Measurements from ENCODE around the gene SUPT20HL2. TPM values are rescaled to one million over a fixed set of nuclear protein-coding genes. Genes with fewer than 3 reads are reported as not detected.
"Not testable (repeated sequence)": the region's sequence is repeated elsewhere in the genome, so short reads cannot be mapped to it uniquely, and the experiment has no call there.

The SUPT20HL2 gene
- not detected in 2 replicates for total RNA-seq (2014; rRNA removed; shearing (Covaris generic))

DNA sequence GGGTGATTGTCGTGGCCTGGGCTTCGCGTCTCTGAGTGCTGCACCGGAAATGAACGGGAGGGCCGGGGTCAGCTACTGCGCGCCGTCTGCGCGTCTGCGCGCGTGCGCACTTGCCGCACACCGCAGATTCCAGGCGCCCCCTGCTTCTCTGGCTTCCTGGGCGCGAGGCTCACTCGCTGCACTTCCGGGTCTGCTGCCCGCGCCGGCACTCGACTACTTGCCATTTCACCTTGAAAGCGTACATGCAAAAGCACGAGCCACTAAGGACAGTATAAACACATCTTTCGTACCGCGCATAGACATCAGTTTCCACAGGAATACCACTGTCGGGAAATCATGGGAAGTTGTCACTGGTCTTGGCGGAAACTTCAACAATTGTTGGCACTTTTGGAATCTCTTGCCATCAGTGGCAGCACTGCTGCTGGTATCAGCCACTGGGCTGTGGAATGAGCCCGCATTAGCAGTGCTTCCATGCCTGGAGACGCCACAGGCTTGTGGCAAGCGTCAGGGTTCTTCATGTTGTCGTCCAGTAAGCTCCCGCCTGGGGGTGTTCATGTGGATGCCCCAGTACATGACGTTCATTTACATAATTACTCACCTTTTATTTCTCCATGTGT, at the start of gene SUPT20HL2:
Gene SUPT20HL2 (minus strand): TSS at position 51 of the 617 bp plus-strand sequence. CDS start 754 bp downstream, outside the sequence.
- DNase-seq (ENCODE audit: low read depth), result no peak

DNA sequence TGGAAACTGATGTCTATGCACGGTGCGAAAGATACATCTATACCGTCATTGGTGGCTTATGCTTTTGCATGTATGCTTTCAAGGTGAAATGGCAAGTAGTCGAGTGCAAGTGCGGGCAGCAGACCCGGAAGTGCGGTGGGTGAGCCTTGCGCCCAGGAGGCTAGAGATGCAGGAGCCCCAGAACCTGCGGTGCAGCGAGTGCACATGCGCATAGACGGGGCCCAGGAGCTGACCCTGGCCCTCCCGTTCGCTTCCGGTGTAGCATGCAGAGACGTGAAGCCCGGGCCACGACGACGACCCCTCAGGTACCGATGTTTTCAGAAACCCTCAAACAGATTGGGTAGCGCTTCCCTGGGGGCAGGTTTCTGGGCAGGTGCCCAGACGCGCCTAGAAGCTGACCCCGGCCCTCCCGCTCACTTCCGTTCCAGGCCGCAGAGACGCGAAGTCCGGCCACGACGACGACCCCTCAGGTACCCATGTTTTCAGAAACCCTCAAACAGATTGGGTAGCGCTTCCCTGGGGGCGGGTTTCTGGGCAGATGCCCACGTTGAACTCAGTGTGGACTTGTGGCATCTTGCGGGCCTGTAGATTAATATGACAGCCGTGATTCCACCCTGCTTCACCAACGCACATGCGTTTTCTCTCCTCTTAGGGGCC, 48.3 kb upstream of the SUPT20HL2 start:
- not testable (repeated sequence) for DNase-seq (ENCODE audit: low read depth)

DNA sequence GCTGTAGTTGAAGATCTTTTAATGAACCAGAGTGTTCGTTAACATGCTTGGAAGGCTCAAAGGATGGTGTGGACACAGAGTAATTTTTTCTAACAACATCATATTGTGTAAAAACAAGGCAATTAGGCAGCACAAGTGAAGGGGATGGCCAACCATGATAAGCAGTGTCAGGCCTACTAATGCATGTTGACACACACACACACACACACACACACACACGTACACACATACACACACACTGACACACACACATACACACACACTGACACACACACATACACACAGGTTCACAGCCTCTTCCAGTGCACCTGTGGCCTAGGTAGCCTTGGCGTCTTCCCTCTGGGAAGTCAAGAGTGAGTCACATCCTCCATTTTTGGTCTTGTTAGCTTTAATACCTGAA, 46.4 kb upstream of the SUPT20HL2 start, which contains the start of gene SUPT20HL1:
Gene SUPT20HL1 (plus strand): TSS at position 368 of the 400 bp plus-strand sequence. CDS start 2,122 bp downstream, outside the sequence.
- DNase-seq (ENCODE audit: low read depth), result no peak

DNA sequence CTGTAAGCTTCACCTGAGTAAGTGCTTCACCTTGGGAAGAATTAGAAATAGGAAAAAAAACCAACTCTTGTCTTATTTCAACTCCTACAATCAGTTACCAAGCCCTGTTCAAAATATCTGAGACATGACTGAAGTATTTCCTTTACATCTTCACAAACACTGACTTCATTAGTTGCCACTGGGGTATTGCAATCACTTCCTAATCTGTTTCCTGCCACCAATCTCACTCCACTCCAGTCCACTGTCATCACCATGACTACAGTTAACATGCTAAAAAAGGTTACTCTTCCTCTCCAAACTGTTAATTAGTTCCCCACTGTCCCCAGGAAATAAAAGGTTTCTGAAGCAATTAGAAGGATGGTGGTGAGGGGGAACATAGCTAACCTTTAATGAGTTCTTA, 43.2 kb upstream of the SUPT20HL2 start:
- no peak for DNase-seq (ENCODE audit: low read depth)

DNA sequence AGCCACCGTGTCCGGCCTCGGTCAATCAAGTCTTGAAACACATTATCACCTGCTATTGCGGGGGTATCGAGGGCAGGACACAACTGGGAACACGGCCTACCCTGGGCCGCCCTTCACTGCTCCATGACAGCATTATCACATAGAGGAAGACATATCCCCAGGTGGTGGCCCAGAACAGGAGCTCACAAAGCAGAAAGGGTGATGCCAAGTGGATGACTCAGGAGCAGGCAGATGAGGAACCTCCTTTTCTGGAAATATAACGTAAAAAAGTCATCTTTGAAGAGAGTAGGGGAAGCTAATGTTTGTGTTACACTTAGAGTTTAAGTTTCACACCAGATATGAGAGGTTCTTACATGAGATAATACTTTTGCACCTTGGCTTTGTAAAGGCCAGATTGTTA, 41.2 kb upstream of the SUPT20HL2 start:
- no peak for DNase-seq (ENCODE audit: low read depth)

DNA sequence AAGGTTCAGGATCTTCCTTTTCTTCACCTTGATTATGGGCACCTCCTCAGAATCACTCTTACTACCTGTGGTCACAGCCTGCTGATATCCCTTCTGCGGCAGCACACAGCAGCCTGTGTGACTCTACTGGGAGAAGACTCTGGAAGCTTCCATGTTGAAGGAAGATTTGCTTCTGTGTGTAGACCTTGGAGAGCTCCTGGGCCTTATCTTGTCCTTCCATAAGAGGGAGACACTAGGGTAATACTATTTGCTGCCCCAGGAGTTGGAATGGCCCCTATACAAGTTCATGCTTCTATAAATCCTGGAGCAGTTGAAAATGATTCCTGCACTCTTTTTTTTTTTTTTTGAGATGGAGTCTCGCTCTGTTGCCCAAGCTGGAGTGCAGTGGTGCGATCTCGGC, 36.3 kb upstream of the SUPT20HL2 start:
- DNase-seq (ENCODE audit: low read depth), result no peak

DNA sequence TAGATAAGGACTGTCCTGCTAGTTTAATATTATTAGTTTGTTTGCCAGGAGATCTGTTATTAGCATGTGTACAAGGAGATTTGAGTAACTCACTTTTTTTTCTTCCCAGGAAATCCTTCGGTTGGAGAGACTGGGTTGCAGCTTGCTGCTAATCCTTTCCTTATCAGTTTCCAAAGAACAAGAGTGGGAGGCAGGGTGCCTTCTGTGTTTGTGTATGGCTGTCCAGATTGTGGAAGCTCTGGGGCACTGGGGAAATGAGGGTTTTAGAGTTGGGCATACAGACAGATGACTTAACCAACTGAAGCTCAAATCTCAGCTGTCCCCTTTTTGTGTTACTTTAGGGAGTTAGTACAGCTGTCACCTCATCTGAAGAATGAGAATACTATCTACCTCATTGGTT, 34.0 kb upstream of the SUPT20HL2 start:
- DNase-seq (ENCODE audit: low read depth), result no peak

DNA sequence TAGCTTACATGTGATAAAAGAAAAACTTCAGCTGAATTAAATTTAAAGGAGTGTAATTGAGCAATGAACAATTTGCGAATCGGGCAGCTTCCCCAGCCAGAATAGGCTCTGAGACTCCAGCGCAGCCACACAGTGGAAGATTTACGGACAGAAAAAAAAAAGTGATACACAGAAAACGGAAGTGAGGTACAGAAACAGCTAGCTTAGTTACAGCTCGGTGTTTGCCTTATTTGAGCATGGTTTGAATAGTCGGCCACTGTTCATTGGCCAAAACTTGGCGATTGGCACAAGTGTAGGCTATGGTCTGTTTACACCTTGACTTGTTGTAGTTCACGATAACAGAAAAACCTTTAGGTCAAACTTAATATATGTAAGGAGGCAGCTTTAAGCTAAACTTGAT, 29.9 kb upstream of the SUPT20HL2 start:
- DNase-seq (ENCODE audit: low read depth), result no peak

DNA sequence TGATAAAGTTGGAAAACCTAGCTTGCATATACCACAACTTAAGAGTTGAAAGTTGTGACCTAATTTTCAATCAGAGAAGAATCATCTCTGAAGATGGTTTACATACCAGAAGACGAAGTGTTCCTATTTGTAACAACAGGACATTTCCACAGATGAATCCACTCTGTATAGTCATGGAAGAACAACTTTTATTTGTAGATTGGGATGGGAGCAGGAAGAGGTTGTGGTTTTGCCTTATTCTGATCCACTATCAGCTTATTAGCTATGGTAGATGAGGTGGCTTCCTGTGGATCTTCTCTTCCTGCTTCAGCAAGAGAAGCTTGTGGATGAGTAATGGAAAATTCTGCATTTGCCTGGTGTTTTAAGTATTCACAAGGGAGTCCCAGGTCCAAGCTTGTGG, 27.9 kb upstream of the SUPT20HL2 start:
- peak; percentile 63 for DNase-seq (ENCODE audit: low read depth)

DNA sequence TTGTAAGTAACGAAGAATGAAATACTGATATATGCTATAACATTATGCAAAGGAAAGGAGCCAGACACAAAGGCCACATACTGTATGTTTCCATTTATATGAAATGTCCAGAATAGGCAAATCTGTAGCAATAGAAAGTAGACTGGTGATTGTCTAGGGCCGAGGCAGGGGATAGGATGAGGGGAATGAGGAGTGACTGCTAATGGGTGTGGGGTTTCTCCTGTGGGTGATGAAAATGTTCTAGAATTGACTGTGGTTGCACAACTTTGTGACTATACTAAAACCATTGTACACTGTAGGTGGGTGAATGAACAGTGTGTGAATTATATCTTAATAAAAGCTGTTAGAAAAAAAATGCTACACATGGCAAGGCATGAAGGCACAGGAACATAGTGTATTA, 26.6 kb upstream of the SUPT20HL2 start:
- DNase-seq (ENCODE audit: low read depth), result no peak

DNA sequence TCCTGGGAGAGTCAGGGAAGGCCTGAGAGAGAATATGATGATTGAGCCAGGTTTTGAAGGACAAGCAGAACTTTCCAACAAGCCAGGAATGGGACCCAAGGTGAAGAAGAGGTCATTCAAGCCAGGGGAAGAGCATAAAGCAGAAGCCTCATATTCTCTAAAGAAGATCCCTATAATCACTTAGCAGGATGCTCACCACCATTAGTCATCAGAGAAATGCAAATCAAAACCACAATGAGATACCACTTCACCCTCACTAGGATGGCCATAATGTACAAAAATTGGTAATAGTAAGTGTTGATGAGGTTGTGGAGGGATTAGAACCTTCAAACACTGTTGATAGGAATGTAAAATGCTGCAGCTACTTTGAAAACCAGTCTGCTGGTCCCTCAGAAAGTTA, 26.0 kb upstream of the SUPT20HL2 start:
- no peak for DNase-seq (ENCODE audit: low read depth)

DNA sequence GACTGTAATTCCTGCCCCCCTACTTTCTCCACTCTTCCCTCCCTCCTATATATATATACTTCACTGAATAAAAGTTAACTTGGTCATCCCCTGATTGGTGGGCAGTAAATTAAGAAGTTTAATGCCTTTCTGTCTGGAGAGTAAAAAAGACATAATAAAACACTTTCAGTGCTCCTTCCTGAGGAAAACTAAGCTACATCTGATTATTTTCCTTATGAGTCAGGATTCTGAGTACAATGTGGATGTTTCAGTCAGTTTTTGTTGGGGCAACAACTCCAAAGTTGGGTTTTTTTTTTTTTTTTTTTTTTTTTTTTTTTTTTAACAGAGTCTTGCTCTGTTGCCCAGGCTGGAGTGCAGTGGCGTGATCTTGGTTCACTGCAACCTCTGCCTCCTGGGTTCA, 22.0 kb upstream of the SUPT20HL2 start:
- DNase-seq (ENCODE audit: low read depth), result no peak

DNA sequence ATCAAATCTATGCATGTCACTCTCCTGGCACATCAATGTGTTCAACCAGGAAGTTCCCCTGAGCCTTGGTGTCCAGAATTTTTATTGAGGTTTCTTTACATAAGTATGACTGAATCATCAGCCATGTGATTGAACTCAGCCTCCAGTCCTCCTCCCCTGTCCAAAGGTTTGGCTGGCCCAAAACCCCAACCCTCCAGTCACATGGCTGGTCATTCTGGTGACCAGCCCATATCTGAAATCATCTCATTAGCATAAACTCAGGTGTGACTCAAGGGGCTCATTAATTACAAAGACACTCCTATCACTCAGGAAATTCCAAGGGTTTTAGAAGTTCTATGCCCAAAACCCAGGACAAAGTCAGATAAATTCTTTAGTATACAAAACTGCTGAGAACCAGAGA, 20.6 kb upstream of the SUPT20HL2 start:
- DNase-seq (ENCODE audit: low read depth), result no peak

DNA sequence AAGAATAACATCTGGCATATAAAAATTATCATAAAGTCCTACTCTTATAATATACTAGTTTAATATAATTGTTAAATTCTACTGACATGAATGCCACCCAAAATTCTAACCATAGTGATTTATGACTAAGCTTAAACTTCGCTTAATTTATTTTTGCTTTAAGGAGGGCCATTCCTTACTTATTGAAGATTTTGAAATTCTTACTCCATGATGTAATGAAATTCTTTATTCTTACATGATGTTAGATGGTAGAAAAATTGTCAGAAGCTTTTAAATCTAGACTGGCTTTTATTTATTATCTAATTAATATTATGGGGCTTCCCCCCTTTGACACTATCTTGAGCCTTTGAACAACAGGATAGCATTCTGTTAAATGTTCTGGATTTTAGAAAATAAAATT, 19.5 kb upstream of the SUPT20HL2 start:
- no peak for DNase-seq (ENCODE audit: low read depth)

DNA sequence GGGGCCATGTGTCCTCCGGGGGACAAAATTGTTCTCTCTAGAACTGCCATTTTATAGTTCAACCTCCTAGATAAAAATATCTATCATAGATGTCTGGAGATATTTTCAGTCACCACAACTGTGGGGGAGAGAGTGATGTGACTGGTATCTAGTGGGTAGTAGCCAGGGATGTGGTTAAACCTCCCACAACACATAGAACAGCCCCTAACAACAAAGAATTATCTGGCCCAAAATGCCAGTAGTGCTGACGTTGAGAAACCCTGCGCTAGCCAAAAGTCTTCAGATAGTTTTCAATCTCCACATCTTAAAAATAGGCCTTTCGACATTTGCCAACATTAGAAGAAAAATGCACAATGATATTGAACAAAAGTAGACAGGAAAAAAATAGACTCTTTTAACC, 19.0 kb upstream of the SUPT20HL2 start:
- no peak for DNase-seq (ENCODE audit: low read depth)

DNA sequence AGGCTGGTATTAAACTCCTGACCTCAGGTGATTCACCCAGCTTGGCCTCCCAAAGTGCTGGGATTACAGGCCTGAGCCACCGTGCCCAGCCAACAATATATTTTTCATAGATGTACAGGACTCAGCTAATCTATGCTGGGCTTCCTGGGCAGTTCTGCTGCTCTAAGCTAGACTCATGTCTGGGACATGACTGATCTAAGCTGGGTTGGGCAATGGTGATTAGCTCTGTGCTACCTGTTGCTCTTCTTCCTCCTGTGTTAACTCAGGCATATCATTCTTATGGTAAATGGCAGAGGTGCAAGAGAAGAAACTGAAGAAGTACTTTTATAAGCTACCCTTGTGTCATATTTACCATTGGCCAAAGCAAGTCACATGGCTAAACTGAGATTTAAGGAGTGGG, 11.4 kb upstream of the SUPT20HL2 start:
- DNase-seq (ENCODE audit: low read depth), result no peak

DNA sequence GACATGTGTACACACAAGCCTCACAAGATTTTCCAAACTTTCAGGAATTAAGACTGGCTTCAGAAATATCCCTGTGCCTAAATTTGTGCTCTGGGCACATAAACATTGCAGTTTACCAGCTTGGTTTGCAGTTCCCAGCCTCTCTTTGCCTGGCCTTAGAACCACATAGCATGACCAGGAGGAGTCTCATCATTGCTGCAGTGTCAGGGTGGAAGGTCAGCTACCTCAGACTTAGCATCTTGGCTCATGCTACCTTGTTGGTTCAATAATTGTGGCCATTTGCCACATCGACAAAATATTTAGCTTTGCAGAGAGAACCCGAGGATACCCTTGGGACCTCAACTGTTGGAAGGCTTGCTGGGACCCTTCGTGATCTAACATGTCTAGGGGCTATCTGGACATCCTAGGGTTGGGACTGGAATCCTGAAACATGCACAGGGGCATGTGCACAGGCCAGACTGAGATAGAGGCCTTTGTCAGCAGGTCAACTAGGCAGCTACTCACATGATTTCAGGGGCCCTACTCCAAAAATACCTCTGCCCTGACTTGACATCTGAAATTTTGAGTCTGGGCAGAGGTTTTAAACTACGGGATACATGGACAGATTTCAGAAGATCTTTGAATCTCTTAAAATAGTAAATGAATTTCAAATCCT, 8.0 kb upstream of the SUPT20HL2 start:
- no peak for DNase-seq (ENCODE audit: low read depth)

DNA sequence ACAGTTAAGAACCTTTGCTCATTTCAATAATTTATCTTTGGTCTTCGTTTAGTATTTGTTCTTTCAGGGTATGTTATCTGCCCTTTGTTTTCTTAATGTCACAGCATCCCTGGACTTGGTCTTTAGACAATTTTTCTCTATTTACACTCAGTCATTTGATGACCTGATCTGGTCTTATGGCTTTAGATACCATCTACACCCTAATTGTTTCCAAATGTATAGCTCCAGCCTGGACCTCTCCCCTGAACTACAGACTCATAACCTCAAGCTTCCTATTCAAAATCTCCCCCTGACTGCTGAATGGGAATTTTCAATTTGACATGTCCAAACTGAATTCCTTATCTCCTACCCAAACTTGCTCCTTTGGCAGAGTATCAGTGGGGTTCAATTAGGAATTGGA, 3.7 kb upstream of the SUPT20HL2 start:
- no peak for DNase-seq (ENCODE audit: low read depth)

DNA sequence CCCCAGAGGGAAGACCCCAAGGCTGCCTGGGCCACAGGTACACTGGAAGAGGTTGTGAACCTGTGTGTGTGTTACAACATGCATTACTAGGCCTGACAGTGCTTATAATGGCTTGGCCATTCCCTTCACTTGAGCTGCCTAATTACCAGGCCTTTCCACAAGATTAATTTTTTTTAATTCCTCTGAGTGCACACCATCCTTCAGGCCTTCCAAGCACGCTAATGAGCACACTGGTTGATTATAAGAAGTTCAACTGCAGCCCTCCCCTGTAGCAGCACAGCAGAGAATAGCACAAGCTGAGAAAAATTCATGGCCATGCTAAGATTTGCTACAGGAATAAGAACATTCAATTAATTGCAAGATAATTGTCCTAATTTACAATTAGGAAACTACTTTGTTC, 2.2 kb upstream of the SUPT20HL2 start:
- no peak for DNase-seq (ENCODE audit: low read depth)

DNA sequence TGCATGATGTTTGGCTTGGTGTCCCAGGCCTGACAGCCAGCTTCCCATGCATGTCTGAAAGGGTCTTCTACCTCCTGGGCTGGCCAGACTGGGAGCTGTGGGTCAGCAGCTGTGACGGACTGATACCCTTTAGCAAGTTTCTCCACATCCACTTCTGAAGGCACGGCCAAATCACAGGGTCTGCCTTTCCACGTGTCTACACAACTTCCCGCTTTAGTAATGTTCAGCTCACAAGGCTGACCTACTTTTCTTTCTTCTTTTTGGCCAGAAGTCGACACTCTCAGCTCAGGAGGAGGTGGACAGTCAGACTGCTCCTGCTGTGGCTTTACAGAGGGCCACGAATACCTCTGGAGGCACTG, 1.6 kb downstream of the SUPT20HL2 start:
- not testable (repeated sequence) for DNase-seq (ENCODE audit: low read depth)

DNA sequence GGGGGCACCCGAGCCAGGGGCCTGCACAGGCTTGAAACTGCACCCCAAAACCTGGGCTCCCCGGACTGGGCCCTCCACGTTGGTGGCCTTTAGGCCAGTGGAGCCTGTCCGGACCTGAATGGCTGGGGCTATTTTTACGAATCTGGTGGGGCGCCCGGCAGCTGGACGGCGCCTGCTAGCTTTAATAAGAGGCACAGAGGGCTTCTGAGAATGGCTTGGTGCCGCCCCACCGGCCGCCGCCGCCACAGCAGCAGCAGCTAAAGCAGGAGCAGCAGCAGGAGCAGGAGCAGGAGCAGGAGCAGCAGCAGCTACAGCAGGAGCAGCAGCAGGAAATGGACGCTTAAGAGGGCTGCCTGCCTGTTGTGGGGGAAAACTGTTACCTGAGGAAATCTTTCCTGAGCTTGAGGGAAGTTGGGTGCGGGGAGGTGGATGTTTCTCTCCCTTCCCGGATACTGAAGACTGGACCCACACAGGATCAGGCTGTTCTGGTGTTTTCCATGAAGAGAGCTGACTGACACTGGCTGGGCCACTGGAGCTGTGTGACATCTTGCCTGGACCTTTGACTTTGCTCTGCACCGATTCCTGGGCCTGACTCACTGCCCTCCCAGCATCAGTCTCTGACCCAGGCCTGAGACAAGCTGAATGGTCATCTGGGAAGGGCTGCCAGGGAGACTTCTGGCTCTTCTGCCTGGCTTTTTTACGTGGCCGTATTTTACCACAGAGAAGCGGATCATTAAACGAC, 2.2 kb downstream of the SUPT20HL2 start:
- not testable (repeated sequence) for DNase-seq (ENCODE audit: low read depth)

DNA sequence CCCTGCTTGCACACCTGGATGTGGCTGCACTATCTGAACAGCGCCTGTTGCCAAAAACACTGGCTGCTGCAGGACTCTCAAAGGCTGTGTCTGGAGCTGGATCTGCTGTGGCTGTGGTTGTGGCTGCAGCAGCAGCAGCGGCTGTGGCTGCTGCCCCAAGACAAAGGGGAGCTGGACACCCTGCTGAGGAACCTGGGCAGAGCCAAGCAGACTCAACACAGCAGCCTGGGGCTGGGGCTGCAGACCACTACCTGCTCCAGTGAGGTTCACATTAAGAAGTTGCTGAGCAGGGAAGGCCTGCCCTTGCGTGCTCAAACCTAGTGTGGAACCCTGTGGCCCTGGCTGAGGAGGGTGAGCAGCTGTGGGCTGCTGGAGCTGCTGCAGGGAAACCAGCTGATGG, 3.0 kb downstream of the SUPT20HL2 start:
- not testable (repeated sequence) for DNase-seq (ENCODE audit: low read depth)

All from Daoy (cell line).